Smooth muscle cell (in vitro differentiated cells): ENCODE results near the gene FOXO3. TPM values are rescaled to one million over a fixed set of nuclear protein-coding genes. Genes with fewer than 3 reads are reported as not detected.
A peak's percentile ranks its signal among the peaks of the same experiment; 100 is the strongest.

Source experiments
- DNase-seq: peaks from one replicate; lab custom pipeline; 2025; ENCODE audit not compliant: unreplicated experiment; lab: John Stamatoyannopoulos, UW
- H2AFZ ChIP-seq: fragments of 200-600 bp; sonication (generic); 2 replicates; pipeline ENCODE4 v1.6.0; 2016; ENCODE audit warnings: antibody characterized with exemption, low read depth, mild to moderate bottlenecking
- H3F3A ChIP-seq: fragments of 200-600 bp; sonication (generic); 2 replicates; pipeline ENCODE4 v1.6.0; 2017; ENCODE audit warnings: antibody characterized with exemption, low read depth
- H3K27ac ChIP-seq: fragments of 200-600 bp; sonication (generic); 2 replicates; pipeline ENCODE4 v1.5.1; 2016; ENCODE audit warnings: low read depth, mild to moderate bottlenecking
- H3K27me3 ChIP-seq: fragments of 200-600 bp; sonication (generic); 2 replicates; pipeline ENCODE4 v1.6.1; 2016; ENCODE audit warnings: low read depth, mild to moderate bottlenecking
- H3K36me3 ChIP-seq: fragments of 200-600 bp; sonication (generic); 2 replicates; pipeline ENCODE4 v1.5.1; 2016; ENCODE audit warnings: low read depth
- H3K4me1 ChIP-seq: fragments of 200-600 bp; sonication (generic); 2 replicates; pipeline ENCODE4 v1.5.1; 2016; ENCODE audit warnings: low read depth
- H3K4me2 ChIP-seq: fragments of 200-600 bp; sonication (generic); 2 replicates; pipeline ENCODE4 v1.6.0; 2016; ENCODE audit warnings: mild to moderate bottlenecking
- H3K4me3 ChIP-seq: fragments of 200-600 bp; sonication (generic); 2 replicates; pipeline ENCODE4 v1.5.1; 2016; ENCODE audit warnings: mild to moderate bottlenecking
- H3K79me2 ChIP-seq: fragments of 200-600 bp; sonication (generic); 2 replicates; pipeline ENCODE4 v1.6.0; 2016; ENCODE audit warnings: low read depth, mild to moderate bottlenecking
- H3K9ac ChIP-seq: fragments of 200-600 bp; sonication (generic); 2 replicates; pipeline ENCODE4 v1.6.0; 2016; ENCODE audit warnings: low read depth
- H3K9me3 ChIP-seq: fragments of 200-600 bp; sonication (generic); replicated peaks from 2 replicates; pipeline ENCODE4 v1.5.1; 2016; ENCODE audit warnings: low read depth
- H4K20me1 ChIP-seq: fragments of 200-600 bp; sonication (generic); 2 replicates; pipeline ENCODE4 v1.6.0; 2016; ENCODE audit warnings: low read depth
- WGBS: methylation state at CpG from one replicate; pipeline ENCODE4 v1.1.7; 2016; ENCODE audit warnings: low lambda C conversion rate; 5-methylcytosine and 5-hydroxymethylcytosine counted together
- polyA plus RNA-seq: library from polyadenylated mRNA; unstranded; fragments of >200 nt; fragmentation: Nextera tagmentation; extraction: Ambion mirVana; gene quantifications from 2 replicates; pipeline ENCODE4 v1.2.1, GENCODE V29; 2016
- total RNA-seq: library from RNA; depleted of rRNA; stranded (reverse); fragments of >200 nt; gene quantifications from 2 replicates; pipeline ENCODE4 v1.2.3, GENCODE V29; 2014
- TF ChIP-seq, protein P1 (sequence below): fragments of 200-600 bp; sonication (generic); IDR thresholded peaks from 2 replicates; pipeline ENCODE4 v1.5.1; 2017; ENCODE audit warnings: borderline replicate concordance, mild to moderate bottlenecking, antibody characterized with exemption; ENCODE audit not compliant: insufficient read depth, poor library complexity, severe bottlenecking

FOXO3 gene
- total and polyA plus RNA-seq, 2 experiments from 2014 or later: 35.9 to 40.3 TPM

GRCh38 chr6:108610270-108610839, 49.6 kb downstream of the FOXO3 start:
- Histone ChIP-seq H3K27ac (peak overlapping the region; percentile 53), H3K4me1 (peaks cover 32% of the 10 kb centered on the region), H2AFZ (no peak overlapping the region), H4K20me1 (peaks cover 90% of the 10 kb centered on the region), H3K27me3 (no peaks in the 10 kb centered on the region), H3K4me2 (peak overlapping the region; percentile 36), H3F3A (peaks cover 15% of the 10 kb centered on the region), H3K9me3 (no peaks in the 10 kb centered on the region), H3K4me3 (no peak overlapping the region), H3K79me2 (peaks cover 89% of the 10 kb centered on the region), H3K36me3 (no peaks in the 10 kb centered on the region), H3K9ac (no peak overlapping the region)
- TF ChIP-seq, protein P1, sequence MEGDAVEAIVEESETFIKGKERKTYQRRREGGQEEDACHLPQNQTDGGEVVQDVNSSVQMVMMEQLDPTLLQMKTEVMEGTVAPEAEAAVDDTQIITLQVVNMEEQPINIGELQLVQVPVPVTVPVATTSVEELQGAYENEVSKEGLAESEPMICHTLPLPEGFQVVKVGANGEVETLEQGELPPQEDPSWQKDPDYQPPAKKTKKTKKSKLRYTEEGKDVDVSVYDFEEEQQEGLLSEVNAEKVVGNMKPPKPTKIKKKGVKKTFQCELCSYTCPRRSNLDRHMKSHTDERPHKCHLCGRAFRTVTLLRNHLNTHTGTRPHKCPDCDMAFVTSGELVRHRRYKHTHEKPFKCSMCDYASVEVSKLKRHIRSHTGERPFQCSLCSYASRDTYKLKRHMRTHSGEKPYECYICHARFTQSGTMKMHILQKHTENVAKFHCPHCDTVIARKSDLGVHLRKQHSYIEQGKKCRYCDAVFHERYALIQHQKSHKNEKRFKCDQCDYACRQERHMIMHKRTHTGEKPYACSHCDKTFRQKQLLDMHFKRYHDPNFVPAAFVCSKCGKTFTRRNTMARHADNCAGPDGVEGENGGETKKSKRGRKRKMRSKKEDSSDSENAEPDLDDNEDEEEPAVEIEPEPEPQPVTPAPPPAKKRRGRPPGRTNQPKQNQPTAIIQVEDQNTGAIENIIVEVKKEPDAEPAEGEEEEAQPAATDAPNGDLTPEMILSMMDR: no peak
- DNase-seq: no peak
- WGBS: 67% methylated on average over 3 of the region's 3 CpGs

DNA sequence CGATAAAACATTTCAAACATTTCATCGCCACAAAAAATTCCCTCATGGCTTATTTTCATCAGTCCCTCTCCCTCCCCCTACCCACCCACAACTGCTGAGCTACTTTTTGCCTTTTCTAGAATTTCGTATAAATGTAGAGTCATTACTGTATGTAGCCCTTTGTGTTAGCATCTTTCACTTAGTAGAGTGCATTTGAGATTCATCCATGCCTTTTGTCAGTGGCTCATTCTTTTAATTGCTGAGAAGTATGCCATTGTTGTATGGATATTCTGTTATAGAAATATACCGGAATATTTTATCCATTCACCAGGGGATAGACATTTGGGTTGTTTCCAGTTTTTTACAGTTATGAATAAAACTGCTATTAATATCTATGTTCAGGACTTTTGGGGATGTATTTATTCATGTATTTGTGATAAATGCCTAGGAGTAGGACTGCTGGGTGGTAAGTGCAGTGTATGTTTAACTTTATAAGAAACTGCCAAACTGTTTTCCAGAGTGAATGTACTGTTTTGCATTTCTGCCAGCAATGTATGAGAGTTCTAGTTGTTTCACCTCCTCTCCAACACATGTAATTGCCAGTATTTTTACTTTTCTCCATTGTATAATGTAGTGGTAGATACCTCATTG, 50.4 kb downstream of the FOXO3 start:
- Histone ChIP-seq H2AFZ (no peak overlapping the region), H3K27me3 (no peaks in the 10 kb centered on the region), H4K20me1 (peaks cover 91% of the 10 kb centered on the region), H3K9ac (no peak overlapping the region), H3K79me2 (peaks cover 89% of the 10 kb centered on the region), H3K36me3 (no peaks in the 10 kb centered on the region), H3F3A (peaks cover 8% of the 10 kb centered on the region), H3K27ac (no peak overlapping the region), H3K9me3 (no peaks in the 10 kb centered on the region), H3K4me1 (peaks cover 26% of the 10 kb centered on the region), H3K4me3 (no peak overlapping the region), H3K4me2 (no peak overlapping the region)
- WGBS: 66% methylated on average over 4 of the region's 4 CpGs
- DNase-seq: no peak
- TF ChIP-seq, protein P1: no peak

DNA sequence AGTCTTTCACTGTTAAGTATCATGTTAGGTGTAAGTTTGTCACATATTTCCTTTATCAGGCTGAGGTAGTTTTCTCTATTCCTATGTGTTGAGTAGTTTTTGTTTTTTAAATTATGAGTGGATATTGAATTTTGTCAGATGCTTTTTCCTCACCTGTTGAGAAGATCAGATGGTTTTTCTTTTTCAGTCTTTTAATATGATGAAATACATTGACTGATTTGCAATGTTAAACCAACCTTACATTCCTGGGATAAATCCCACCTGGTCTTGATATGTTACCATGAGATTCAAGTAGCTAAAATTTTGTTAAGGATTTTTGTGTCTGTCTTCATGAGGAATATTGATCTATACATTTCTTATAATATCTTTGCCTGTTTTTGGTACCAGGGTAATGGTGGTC, 52.1 kb downstream of the FOXO3 start:
- TF ChIP-seq, protein P1: no peak
- no peak overlapping the region for H3K4me3 ChIP-seq
- H3K27ac ChIP-seq: no peak overlapping the region
- no peak overlapping the region for H3K9ac ChIP-seq
- peaks cover 23% of the 10 kb centered on the region for H3K4me1 ChIP-seq
- H3K36me3 ChIP-seq: no peaks in the 10 kb centered on the region
- no peaks in the 10 kb centered on the region for H3K9me3 ChIP-seq
- peaks cover 92% of the 10 kb centered on the region for H4K20me1 ChIP-seq
- DNase-seq: no peak
- peaks cover 91% of the 10 kb centered on the region for H3K79me2 ChIP-seq
- H2AFZ ChIP-seq: no peak overlapping the region
- H3K4me2 ChIP-seq: no peak overlapping the region
- peaks cover 8% of the 10 kb centered on the region for H3F3A ChIP-seq
- no peaks in the 10 kb centered on the region for H3K27me3 ChIP-seq

- 90% methylated on average over 3 of the region's 3 CpGs for WGBS
- H3K4me1 ChIP-seq: no peaks in the 10 kb centered on the region
- TF ChIP-seq, protein P1: no peak
Observed at GRCh38 chr6:108616544-108616943, 55.8 kb downstream of the FOXO3 start.

More at GRCh38 chr6:108616544-108616943, 55.8 kb downstream of the FOXO3 start:
- no peak overlapping the region for H3K27ac ChIP-seq
- no peak overlapping the region for H3K4me2 ChIP-seq
- H3K79me2 ChIP-seq: peaks cover 97% of the 10 kb centered on the region
- H3F3A ChIP-seq: no peaks in the 10 kb centered on the region
- H4K20me1 ChIP-seq: peaks cover 91% of the 10 kb centered on the region
- DNase-seq: no peak
- H3K27me3 ChIP-seq: no peaks in the 10 kb centered on the region
- no peak overlapping the region for H3K4me3 ChIP-seq
- H3K9ac ChIP-seq: no peak overlapping the region
- H3K9me3 ChIP-seq: no peaks in the 10 kb centered on the region
- no peak overlapping the region for H2AFZ ChIP-seq
- H3K36me3 ChIP-seq: no peaks in the 10 kb centered on the region
